ENCODE results near the gene CASKIN2.

Gene CASKIN2

GRCh38 chr17:75558666-75559530, 43.6 kb upstream of the CASKIN2 start:
- no peaks in the 10 kb centered on the region for H3K79me2 ChIP-seq (ENCODE audit: low read length)
- no peaks in the 10 kb centered on the region for H3K9me3 ChIP-seq (replicated peaks; ENCODE audit: insufficient read depth, low read length)
- no peaks in the 10 kb centered on the region for H4K20me1 ChIP-seq (ENCODE audit: insufficient read depth, low read length)
- no peaks in the 10 kb centered on the region for H3F3A ChIP-seq (ENCODE audit: insufficient read depth, low read length)
- no peaks in the 10 kb centered on the region for H3K36me3 ChIP-seq (replicated peaks; ENCODE audit: insufficient read depth, low read length)
- H3K27me3 ChIP-seq (replicated peaks; ENCODE audit: insufficient read depth, low read length) = no peaks in the 10 kb centered on the region
- H3K4me2 ChIP-seq (ENCODE audit: low read depth, low read length) = no peak overlapping the region
- H3K4me3 ChIP-seq (ENCODE audit: low read length) = no peak overlapping the region
- no peaks in the 10 kb centered on the region for H3K4me1 ChIP-seq (ENCODE audit: low read length)
- no peak for DNase-seq
- no peak for TF ChIP-seq EZH2 (optimal IDR thresholded peaks at IDR 0.05; ENCODE audit: low read depth, low read length)
- TF ChIP-seq, protein P1, sequence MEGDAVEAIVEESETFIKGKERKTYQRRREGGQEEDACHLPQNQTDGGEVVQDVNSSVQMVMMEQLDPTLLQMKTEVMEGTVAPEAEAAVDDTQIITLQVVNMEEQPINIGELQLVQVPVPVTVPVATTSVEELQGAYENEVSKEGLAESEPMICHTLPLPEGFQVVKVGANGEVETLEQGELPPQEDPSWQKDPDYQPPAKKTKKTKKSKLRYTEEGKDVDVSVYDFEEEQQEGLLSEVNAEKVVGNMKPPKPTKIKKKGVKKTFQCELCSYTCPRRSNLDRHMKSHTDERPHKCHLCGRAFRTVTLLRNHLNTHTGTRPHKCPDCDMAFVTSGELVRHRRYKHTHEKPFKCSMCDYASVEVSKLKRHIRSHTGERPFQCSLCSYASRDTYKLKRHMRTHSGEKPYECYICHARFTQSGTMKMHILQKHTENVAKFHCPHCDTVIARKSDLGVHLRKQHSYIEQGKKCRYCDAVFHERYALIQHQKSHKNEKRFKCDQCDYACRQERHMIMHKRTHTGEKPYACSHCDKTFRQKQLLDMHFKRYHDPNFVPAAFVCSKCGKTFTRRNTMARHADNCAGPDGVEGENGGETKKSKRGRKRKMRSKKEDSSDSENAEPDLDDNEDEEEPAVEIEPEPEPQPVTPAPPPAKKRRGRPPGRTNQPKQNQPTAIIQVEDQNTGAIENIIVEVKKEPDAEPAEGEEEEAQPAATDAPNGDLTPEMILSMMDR (IDR thresholded peaks at IDR 0.05; ENCODE audit: low read length) = no peak
- TF ChIP-seq EZH2phosphoT487 (IDR thresholded peaks at IDR 0.05; ENCODE audit: low read length) = no peak
- H2AFZ ChIP-seq (ENCODE audit: low read length) = no peak overlapping the region
- H3K27ac ChIP-seq (ENCODE audit: low read length) = no peak overlapping the region
- H3K9me2 ChIP-seq (replicated peaks; ENCODE audit: insufficient read depth, low read length) = no peaks in the 10 kb centered on the region
- no peak overlapping the region for H3K9ac ChIP-seq (ENCODE audit: low read length)

- Histone ChIP-seq H3K9me3 (replicated peaks; ENCODE audit: insufficient read depth, low read length) (no peaks in the 10 kb centered on the region), H3K4me1 (ENCODE audit: low read length) (no peaks in the 10 kb centered on the region), H3F3A (ENCODE audit: insufficient read depth, low read length) (no peaks in the 10 kb centered on the region), H3K27ac (ENCODE audit: low read length) (no peak overlapping the region), H3K36me3 (replicated peaks; ENCODE audit: insufficient read depth, low read length) (no peaks in the 10 kb centered on the region), H3K27me3 (replicated peaks; ENCODE audit: insufficient read depth, low read length) (no peaks in the 10 kb centered on the region), H3K9me2 (replicated peaks; ENCODE audit: insufficient read depth, low read length) (no peaks in the 10 kb centered on the region), H4K20me1 (ENCODE audit: insufficient read depth, low read length) (no peaks in the 10 kb centered on the region), H3K9ac (ENCODE audit: low read length) (no peak overlapping the region), H3K79me2 (ENCODE audit: low read length) (no peaks in the 10 kb centered on the region), H2AFZ (ENCODE audit: low read length) (no peak overlapping the region), H3K4me2 (ENCODE audit: low read depth, low read length) (no peak overlapping the region), H3K4me3 (ENCODE audit: low read length) (no peak overlapping the region)
- TF ChIP-seq EZH2 (optimal IDR thresholded peaks at IDR 0.05; ENCODE audit: low read depth, low read length) = no peak
- TF ChIP-seq EZH2phosphoT487 (IDR thresholded peaks at IDR 0.05; ENCODE audit: low read length) = no peak
- TF ChIP-seq, protein P1 (IDR thresholded peaks at IDR 0.05; ENCODE audit: low read length) = no peak
- DNase-seq = no peak
These were observed 42.7 kb upstream of the CASKIN2 start for GRCh38 chr17:75557852-75558665.

DNA sequence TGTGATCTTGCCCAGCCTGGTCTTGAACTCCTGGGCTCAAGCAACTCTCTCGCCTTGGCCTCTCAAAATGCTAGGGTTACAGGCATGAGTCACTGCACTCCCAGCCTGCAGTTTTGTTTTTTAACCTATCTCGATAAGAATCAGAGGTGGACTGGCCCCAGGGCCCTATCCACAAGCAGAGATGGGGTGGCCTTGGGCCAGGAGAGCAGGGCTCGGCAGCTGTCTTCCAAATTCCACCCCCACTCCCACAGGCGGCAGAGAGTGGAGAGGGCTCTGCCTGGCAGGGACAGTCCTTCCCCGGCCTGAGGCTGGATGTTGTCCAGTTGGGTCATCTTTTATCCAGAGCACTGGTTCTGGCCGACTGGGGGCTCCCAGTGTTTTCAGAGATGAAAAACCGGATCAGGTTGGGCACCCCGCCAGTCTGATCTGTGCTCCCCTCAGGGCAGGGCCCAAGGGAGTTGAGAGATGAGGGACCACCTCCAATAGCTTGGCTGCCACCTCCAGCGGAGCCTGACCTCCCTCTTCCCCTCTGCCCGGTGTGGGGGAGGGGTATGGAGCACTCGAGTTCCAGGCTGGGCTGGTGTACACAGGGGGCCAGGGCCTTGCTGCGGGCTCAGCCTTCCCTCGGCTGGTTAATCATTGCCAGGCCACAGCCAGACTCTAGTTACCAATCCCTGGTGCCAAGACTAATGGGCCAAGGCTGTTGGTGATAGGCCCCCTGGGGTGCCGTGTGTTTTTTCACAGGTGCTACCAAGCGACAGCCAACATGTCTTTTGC, 41.9 kb upstream of the CASKIN2 start:
- no peak overlapping the region for H3K27ac ChIP-seq (ENCODE audit: low read length)
- H3K9ac ChIP-seq (ENCODE audit: low read length) = no peak overlapping the region
- H3K4me1 ChIP-seq (ENCODE audit: low read length) = no peaks in the 10 kb centered on the region
- no peaks in the 10 kb centered on the region for H3F3A ChIP-seq (ENCODE audit: insufficient read depth, low read length)
- H3K4me2 ChIP-seq (ENCODE audit: low read depth, low read length) = no peak overlapping the region
- H3K27me3 ChIP-seq (replicated peaks; ENCODE audit: insufficient read depth, low read length) = no peaks in the 10 kb centered on the region
- no peak for DNase-seq
- no peaks in the 10 kb centered on the region for H3K9me2 ChIP-seq (replicated peaks; ENCODE audit: insufficient read depth, low read length)
- no peaks in the 10 kb centered on the region for H3K9me3 ChIP-seq (replicated peaks; ENCODE audit: insufficient read depth, low read length)
- H4K20me1 ChIP-seq (ENCODE audit: insufficient read depth, low read length) = no peaks in the 10 kb centered on the region
- no peaks in the 10 kb centered on the region for H3K79me2 ChIP-seq (ENCODE audit: low read length)
- no peak overlapping the region for H3K4me3 ChIP-seq (ENCODE audit: low read length)
- H2AFZ ChIP-seq (ENCODE audit: low read length) = no peak overlapping the region
- H3K36me3 ChIP-seq (replicated peaks; ENCODE audit: insufficient read depth, low read length) = no peaks in the 10 kb centered on the region
- TF ChIP-seq, protein P1 (IDR thresholded peaks at IDR 0.05; ENCODE audit: low read length) = no peak

Measured in MM.1S (cell line).